Measurements from ENCODE around the gene TLR4.
A peak's percentile ranks its signal among the peaks of the same experiment; 100 is the strongest.

Gene TLR4

GRCh38 chr9:117707561-117707960 is 3.4 kb downstream of the TLR4 start:
- H3K4me3 ChIP-seq (ENCODE audit: low read depth, low read length), result no peak overlapping the region
- no peak for DNase-seq (ENCODE audit: low read depth)
- no peak for TF ChIP-seq CTCF (IDR thresholded peaks at IDR 0.05; ENCODE audit: insufficient read depth, low read depth, low read length, missing control alignments)

GRCh38 chr9:117709936-117710335 is 5.7 kb downstream of the TLR4 start:
- DNase-seq (ENCODE audit: low read depth), result no peak
- no peak overlapping the region for H3K4me3 ChIP-seq (ENCODE audit: low read depth, low read length)
- TF ChIP-seq CTCF (IDR thresholded peaks at IDR 0.05; ENCODE audit: insufficient read depth, low read depth, low read length, missing control alignments), result no peak

GRCh38 chr9:117714282-117714681 is 10.1 kb downstream of the TLR4 start:
- TF ChIP-seq CTCF (IDR thresholded peaks at IDR 0.05; ENCODE audit: insufficient read depth, low read depth, low read length, missing control alignments), result peak; percentile 21
- DNase-seq (ENCODE audit: low read depth), result peak; percentile 23
- no peak overlapping the region for H3K4me3 ChIP-seq (ENCODE audit: low read depth, low read length)

GRCh38 chr9:117715411-117715989 is 11.3 kb downstream of the TLR4 start:
- no peak for DNase-seq (ENCODE audit: low read depth)
- no peak overlapping the region for H3K4me3 ChIP-seq (ENCODE audit: low read depth, low read length)
- TF ChIP-seq CTCF (IDR thresholded peaks at IDR 0.05; ENCODE audit: insufficient read depth, low read depth, low read length, missing control alignments), result no peak

- DNase-seq (ENCODE audit: low read depth), result peak; percentile 73
- H3K4me3 ChIP-seq (ENCODE audit: low read depth, low read length), result no peak overlapping the region
- no peak for TF ChIP-seq CTCF (IDR thresholded peaks at IDR 0.05; ENCODE audit: insufficient read depth, low read depth, low read length, missing control alignments)
Measured at GRCh38 chr9:117718085-117718484, 13.9 kb downstream of the TLR4 start.

- H3K4me3 ChIP-seq (ENCODE audit: low read depth, low read length), result no peak overlapping the region
- DNase-seq (ENCODE audit: low read depth), result no peak
- no peak for TF ChIP-seq CTCF (IDR thresholded peaks at IDR 0.05; ENCODE audit: insufficient read depth, low read depth, low read length, missing control alignments)
Measured at GRCh38 chr9:117718701-117719100, 14.5 kb downstream of the TLR4 start.
